Endothelial cell (in vitro differentiated cells): Measurements from ENCODE around the gene PLXNA3. TPM values are rescaled to one million over a fixed set of nuclear protein-coding genes. Genes with fewer than 3 reads are reported as not detected.

Experiments
- DNase-seq: peaks from one replicate; pipeline ENCODE4 v3.0.0; 2021; ENCODE audit warnings: low spot score
- H3K27ac Mint-ChIP-seq: one replicate; pipeline ENCODE4 v1.8.0; 2021; ENCODE audit warnings: mixed read lengths, inconsistent platforms; ENCODE audit not compliant: unreplicated experiment
- H3K27me3 Mint-ChIP-seq: one replicate; pipeline ENCODE4 v1.8.0; 2021; ENCODE audit warnings: mild to moderate bottlenecking, moderate library complexity, mixed read lengths, inconsistent platforms; ENCODE audit not compliant: unreplicated experiment
- H3K36me3 Mint-ChIP-seq: one replicate; pipeline ENCODE4 v1.8.0; 2021; ENCODE audit warnings: mild to moderate bottlenecking, low read depth, mixed read lengths, inconsistent platforms; ENCODE audit not compliant: unreplicated experiment
- H3K4me1 Mint-ChIP-seq: one replicate; pipeline ENCODE4 v1.8.0; 2021; ENCODE audit warnings: mild to moderate bottlenecking, mixed read lengths, inconsistent platforms; ENCODE audit not compliant: unreplicated experiment
- H3K4me3 Mint-ChIP-seq: one replicate; pipeline ENCODE4 v1.8.0; 2021; ENCODE audit warnings: mild to moderate bottlenecking, mixed read lengths, inconsistent platforms; ENCODE audit not compliant: unreplicated experiment
- H3K9me3 Mint-ChIP-seq: one replicate; pipeline ENCODE4 v1.8.0; 2021; ENCODE audit warnings: mixed read lengths, inconsistent platforms; ENCODE audit not compliant: unreplicated experiment
- total RNA-seq: library from RNA; stranded (reverse); fragmentation: NEBNext Ultra II Directional; extraction: Animal tissue kit (Norgen Biotek cat#: 25700); gene quantifications from one replicate; pipeline ENCODE4 v1.2.1, GENCODE V29; 2021; ENCODE audit not compliant: unreplicated experiment
- TF ChIP-seq, protein P1 (sequence below): fragments of 200-600 bp; sonication (generic); IDR thresholded peaks from one replicate; pipeline ENCODE4 v1.5.0; 2021; ENCODE audit warnings: antibody characterized with exemption; ENCODE audit not compliant: unreplicated experiment

PLXNA3 gene
- total RNA-seq, 1 donor from 2014 or later = 54.5 TPM

- peaks cover 6% of the 10 kb centered on the region for H3K36me3 Mint-ChIP-seq
- no peak for DNase-seq
Observed at GRCh38 chrX:154462396-154462795, 4.3 kb downstream of the PLXNA3 start.

GRCh38 chrX:154463611-154464220 is 5.6 kb downstream of the PLXNA3 start:
- Mint-ChIP-seq H3K9me3 (no peaks in the 10 kb centered on the region), H3K4me3 (no peak overlapping the region), H3K27ac (no peak overlapping the region), H3K4me1 (no peaks in the 10 kb centered on the region), H3K27me3 (no peaks in the 10 kb centered on the region), H3K36me3 (peaks cover 5% of the 10 kb centered on the region)
- TF ChIP-seq, protein P1, sequence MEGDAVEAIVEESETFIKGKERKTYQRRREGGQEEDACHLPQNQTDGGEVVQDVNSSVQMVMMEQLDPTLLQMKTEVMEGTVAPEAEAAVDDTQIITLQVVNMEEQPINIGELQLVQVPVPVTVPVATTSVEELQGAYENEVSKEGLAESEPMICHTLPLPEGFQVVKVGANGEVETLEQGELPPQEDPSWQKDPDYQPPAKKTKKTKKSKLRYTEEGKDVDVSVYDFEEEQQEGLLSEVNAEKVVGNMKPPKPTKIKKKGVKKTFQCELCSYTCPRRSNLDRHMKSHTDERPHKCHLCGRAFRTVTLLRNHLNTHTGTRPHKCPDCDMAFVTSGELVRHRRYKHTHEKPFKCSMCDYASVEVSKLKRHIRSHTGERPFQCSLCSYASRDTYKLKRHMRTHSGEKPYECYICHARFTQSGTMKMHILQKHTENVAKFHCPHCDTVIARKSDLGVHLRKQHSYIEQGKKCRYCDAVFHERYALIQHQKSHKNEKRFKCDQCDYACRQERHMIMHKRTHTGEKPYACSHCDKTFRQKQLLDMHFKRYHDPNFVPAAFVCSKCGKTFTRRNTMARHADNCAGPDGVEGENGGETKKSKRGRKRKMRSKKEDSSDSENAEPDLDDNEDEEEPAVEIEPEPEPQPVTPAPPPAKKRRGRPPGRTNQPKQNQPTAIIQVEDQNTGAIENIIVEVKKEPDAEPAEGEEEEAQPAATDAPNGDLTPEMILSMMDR = no peak
- DNase-seq = no peak

More at GRCh38 chrX:154462396-154462795, 4.3 kb downstream of the PLXNA3 start:
- Mint-ChIP-seq H3K4me3 (no peak overlapping the region), H3K4me1 (peaks cover 1% of the 10 kb centered on the region), H3K27ac (no peak overlapping the region), H3K9me3 (no peaks in the 10 kb centered on the region), H3K27me3 (peaks cover under 1% of the 10 kb centered on the region)
- TF ChIP-seq, protein P1 = no peak

DNA sequence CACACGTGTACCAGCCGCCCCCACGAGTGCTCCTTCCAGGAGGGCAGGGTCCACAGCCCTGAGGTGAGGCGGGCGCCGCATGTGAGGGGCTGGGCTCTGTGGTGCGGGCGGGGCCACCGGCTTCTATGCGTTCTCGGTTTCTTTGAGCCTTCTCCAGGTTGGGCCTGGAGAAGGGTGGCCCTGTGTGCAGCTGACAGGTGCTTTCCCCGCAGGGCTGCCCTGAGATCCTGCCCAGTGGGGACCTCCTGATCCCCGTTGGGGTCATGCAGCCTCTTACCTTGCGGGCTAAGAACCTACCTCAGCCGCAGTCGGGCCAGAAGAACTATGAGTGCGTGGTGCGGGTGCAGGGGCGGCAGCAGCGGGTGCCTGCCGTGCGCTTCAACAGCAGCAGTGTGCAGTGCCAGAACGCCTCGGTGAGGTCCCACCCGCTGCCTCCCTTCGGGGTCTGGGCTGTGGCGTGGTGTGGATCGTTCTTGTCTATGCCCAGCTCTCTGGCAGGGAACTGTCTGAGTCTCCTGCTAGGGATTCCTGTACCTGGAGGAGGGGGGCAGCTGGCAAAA is 6.8 kb downstream of the PLXNA3 start:
- no peak for DNase-seq
- Mint-ChIP-seq H3K36me3 (peaks cover 5% of the 10 kb centered on the region), H3K4me3 (no peak overlapping the region), H3K27me3 (no peaks in the 10 kb centered on the region), H3K27ac (no peak overlapping the region), H3K4me1 (no peaks in the 10 kb centered on the region), H3K9me3 (no peaks in the 10 kb centered on the region)
- TF ChIP-seq, protein P1 = no peak

- Mint-ChIP-seq H3K27ac (no peak overlapping the region), H3K4me1 (no peaks in the 10 kb centered on the region), H3K4me3 (no peak overlapping the region), H3K36me3 (peaks cover 5% of the 10 kb centered on the region), H3K27me3 (no peaks in the 10 kb centered on the region), H3K9me3 (no peaks in the 10 kb centered on the region)
- TF ChIP-seq, protein P1 = no peak
- no peak for DNase-seq
Observed at GRCh38 chrX:154465601-154466000, 7.5 kb downstream of the PLXNA3 start.

DNA sequence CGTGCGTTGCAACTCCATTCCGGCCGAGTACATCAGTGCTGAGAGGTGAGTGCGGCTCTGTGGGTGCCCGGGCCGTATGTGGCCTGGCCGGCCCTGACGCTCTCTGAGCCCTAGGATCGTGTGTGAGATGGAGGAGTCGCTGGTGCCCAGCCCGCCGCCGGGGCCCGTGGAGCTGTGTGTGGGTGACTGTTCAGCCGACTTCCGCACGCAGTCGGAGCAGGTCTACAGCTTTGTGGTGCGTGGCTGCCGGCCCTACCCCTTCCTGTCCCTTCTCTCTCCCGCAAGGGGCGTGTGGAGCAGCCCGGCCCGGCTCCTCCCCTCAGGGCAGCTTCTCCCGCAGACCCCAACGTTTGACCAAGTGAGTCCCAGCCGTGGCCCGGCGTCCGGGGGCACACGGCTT is 8.0 kb downstream of the PLXNA3 start:
- no peak overlapping the region for H3K27ac Mint-ChIP-seq
- no peaks in the 10 kb centered on the region for H3K4me1 Mint-ChIP-seq
- H3K4me3 Mint-ChIP-seq = no peak overlapping the region
- H3K36me3 Mint-ChIP-seq = peaks cover 5% of the 10 kb centered on the region
- DNase-seq = no peak
- H3K27me3 Mint-ChIP-seq = peaks cover 1% of the 10 kb centered on the region
- H3K9me3 Mint-ChIP-seq = no peaks in the 10 kb centered on the region
- TF ChIP-seq, protein P1 = no peak
